GM21423 (cell line): ENCODE measurements around the gene ZNF556.
"Not testable (repeated sequence)": the region's sequence is repeated elsewhere in the genome, so short reads cannot be mapped to it uniquely, and the experiment has no call there.

Experiments
- ATAC-seq: cut with Tn5 transposase; IDR thresholded peaks from one replicate; pipeline ENCODE4 v1.9.1; 2021; ENCODE audit warnings: mild to moderate bottlenecking, moderate library complexity; ENCODE audit not compliant: unreplicated experiment

ZNF556 gene

GRCh38 chr19:2903326-2903725, 36.2 kb downstream of the ZNF556 start:
- not testable (repeated sequence) for ATAC-seq

GRCh38 chr19:2905918-2906519, 38.9 kb downstream of the ZNF556 start:
- no peak for ATAC-seq

- ATAC-seq: no peak
Measured at GRCh38 chr19:2906631-2907195, 39.6 kb downstream of the ZNF556 start.

- ATAC-seq: no peak
Measured at GRCh38 chr19:2912306-2912705, 45.2 kb downstream of the ZNF556 start.

GRCh38 chr19:2917275-2918184, 50.4 kb downstream of the ZNF556 start:
- no peak for ATAC-seq

- ATAC-seq: no peak
Measured at GRCh38 chr19:2922987-2923386, 55.9 kb downstream of the ZNF556 start.

GRCh38 chr19:2923510-2923909, 56.4 kb downstream of the ZNF556 start:
- ATAC-seq: no peak

- ATAC-seq: no peak
Measured at GRCh38 chr19:2926341-2927031, 59.4 kb downstream of the ZNF556 start.

- no peak for ATAC-seq
Measured at GRCh38 chr19:2927032-2927430, 59.9 kb downstream of the ZNF556 start.
